GM18508 (cell line): Measurements from ENCODE around the gene BCAS1.

Source experiments
- ATAC-seq: cut with Tn5 transposase; IDR thresholded peaks from one replicate; pipeline ENCODE4 v1.9.1; 2021; ENCODE audit warnings: moderate number of reproducible peaks; ENCODE audit not compliant: insufficient read depth, unreplicated experiment

Gene BCAS1

DNA sequence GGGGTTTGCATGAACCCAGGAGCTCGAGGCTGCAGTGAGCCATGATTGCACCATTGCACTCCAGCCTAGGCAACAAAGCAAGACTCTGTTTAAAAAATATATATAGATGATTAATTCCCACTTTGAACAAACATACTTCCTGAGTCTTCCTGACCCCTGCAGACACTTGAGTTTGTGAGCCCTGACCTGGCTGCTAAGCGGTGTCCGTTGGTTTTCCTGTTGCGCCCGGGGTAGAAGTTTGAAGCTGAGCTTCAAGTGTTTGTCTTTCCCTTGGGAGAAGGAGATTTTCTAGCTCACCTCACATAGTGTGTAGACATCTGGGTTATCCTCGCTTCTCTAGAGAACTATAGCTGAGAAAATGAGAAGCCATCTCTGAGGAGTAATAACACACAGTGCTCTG lies 11.7 kb upstream of the BCAS1 start:
- ATAC-seq: no peak

GRCh38 chr20:54079652-54080051 lies 9.3 kb upstream of the BCAS1 start:
- no peak for ATAC-seq

DNA sequence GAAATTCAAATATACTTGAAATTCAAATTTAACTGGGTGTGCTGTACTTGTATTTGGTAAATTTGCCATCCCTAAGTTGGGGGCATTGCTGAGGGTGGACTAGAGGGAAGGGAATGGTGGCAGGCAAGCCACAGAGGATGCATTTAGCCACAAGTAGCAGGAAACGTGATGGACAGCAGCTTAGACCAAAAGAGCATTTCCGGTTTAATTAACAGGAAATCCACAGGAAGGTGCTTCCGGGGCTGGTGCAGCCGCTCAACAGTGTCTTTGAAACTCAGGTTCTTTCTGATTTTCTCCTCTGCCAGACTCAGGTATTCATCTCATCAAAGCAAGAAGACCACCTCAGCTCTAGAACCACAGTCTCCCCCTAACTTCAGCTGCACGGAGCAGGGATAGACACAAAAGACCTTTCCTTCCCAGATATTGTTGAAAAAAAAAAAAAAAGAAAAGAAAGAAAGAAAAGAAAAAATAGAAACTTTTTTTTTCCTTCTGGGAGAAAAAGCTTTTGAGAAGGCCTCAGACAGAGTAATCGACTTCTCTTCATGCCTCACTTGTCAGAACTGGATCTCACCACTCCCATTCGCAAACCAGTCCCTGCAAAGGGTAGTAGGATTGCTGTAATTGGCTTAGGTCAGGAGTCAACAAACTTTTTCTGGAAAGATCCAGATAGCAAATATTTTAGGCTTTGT lies 8.0 kb upstream of the BCAS1 start:
- ATAC-seq: no peak

DNA sequence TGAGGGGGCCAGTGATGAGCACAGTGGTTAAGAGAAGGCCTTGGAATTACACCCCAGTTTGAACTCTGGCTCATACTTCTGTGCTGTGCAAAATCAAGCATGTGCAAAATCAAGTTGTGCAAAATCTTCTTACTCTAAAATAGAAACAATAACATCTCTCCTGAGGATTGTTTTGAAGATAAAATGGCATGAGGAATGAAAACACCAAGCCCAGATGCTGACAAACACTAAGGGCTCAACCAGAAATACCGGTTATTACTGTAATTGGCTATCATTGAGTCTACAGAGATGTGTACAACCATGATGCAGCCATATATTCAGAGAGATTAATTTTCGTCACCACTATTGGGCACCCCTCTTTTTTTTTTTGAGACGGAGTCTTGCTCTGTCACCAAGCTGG lies 5.9 kb upstream of the BCAS1 start:
- ATAC-seq: no peak

DNA sequence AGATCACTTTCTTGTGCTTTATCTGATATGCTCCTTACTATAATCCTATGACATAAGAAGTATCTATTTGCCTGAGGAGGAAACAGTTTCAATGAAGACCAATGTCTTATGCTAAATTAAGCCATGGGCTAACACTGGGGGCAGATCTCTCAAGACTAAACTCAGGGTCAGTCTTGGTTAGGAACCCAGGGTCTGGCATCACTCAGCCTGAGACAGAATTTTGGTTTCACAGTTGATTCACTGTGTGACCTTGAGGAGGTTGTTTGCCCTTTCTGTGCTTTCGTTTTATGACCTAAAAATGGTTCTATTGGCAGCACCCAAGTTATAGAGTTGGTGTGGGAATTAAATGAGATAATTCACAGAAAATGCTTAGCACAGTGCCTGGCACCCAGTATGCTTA lies 4.9 kb upstream of the BCAS1 start:
- no peak for ATAC-seq

GRCh38 chr20:54074511-54074910 lies 4.1 kb upstream of the BCAS1 start:
- ATAC-seq: no peak

- ATAC-seq: no peak
These were observed 2.9 kb upstream of the BCAS1 start for GRCh38 chr20:54073288-54073687.

GRCh38 chr20:54069501-54069971 lies 858 bp downstream of the BCAS1 start:
- ATAC-seq: no peak

- no peak for ATAC-seq
These were observed 1.4 kb downstream of the BCAS1 start for GRCh38 chr20:54068966-54069365.

DNA sequence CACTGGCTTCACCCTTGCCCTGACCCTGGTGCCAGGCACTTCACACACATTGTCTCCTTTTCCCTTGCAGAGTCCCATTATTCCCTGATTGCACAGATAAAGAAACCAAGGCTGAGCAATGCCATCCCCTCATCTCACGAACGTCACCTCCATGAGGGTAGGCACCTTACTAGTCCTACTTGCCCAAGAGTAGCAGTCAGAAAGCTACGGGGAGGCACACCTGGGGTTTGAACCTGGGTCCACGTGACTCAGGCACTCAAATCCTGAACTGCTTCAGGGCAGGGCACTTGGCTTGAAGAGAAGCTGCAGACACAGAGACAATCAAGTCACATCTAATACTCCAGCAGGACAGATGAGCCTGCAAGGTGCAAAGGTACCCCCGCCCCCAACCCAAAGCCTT lies 1.9 kb downstream of the BCAS1 start:
- no peak for ATAC-seq

- no peak for ATAC-seq
These were observed 2.7 kb downstream of the BCAS1 start for GRCh38 chr20:54067606-54068174.

DNA sequence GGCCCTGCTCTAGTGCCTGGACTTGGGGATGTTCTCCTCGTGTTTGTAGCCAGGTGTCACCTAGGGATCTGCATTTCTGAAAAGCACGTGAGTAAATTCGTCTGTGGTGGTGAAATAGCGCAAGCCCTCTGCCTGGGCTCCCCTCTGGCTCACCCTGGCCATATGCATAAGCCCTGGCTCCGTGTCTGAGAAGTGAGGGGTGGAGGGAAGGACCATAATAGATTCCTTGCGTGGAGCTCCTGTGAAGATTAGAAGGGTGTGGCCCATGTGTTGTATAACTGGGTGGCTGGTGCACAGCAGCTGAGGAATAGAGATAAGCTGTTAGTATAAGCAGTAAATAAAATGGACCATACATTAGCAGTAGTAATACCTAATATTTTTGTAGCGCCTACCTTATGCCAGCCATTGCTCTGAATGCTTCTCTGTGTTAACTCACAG lies 4.8 kb downstream of the BCAS1 start:
- no peak for ATAC-seq

- no peak for ATAC-seq
These were observed 5.5 kb downstream of the BCAS1 start for GRCh38 chr20:54064939-54065338.

DNA sequence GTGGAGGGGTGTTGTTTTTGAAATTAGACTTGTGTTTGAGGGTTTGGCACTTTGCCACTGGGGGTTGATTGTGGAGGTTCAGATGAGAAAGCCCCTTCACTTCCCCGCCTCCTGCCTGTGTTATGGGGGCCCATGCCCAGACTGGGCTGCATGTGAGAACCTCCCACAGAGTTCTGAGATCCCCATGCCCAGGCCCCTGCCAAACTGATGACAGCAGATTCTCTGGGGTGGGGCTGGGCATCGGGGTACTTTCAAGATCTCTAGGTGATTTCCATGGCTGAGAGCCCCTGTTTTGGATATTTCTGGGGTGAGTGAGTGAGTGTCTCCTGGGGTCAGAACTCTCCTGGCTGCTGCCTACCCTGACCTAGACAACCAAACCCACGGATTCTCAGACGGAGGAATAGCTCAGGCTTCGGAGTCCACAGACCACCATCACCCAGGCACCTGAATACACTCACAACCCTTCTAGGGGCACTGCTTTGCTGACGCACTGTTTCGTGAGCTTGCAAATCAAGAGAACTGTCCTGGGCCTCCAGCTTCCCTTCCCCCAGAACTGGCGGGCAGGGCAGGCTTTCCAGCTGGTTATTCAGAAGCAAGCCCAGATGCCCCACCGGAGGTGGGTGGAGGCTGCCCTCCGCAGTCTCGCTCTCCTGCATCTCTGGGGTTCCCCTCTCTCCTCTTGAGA lies 6.3 kb downstream of the BCAS1 start:
- ATAC-seq: no peak

DNA sequence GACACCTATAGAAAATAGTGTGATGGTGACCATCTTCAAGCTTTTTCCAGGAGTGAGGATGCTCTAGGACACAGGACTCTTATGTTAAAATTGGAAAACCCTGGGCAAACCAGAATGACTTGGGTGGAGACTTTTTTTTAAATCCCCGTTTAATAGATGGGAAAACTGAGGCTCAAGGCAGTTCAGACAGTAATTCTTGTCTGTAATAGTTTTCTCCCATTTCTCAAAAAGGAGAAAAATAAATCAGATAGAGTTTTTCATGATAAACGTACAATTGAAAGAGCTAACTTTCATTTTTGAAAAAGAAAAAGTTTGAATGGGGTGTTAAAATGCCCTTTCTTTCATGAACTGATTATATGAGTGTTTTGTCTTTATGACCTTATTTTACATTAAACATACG lies 6.8 kb downstream of the BCAS1 start:
- no peak for ATAC-seq

- no peak for ATAC-seq
These were observed 7.5 kb downstream of the BCAS1 start for GRCh38 chr20:54062812-54063280.

DNA sequence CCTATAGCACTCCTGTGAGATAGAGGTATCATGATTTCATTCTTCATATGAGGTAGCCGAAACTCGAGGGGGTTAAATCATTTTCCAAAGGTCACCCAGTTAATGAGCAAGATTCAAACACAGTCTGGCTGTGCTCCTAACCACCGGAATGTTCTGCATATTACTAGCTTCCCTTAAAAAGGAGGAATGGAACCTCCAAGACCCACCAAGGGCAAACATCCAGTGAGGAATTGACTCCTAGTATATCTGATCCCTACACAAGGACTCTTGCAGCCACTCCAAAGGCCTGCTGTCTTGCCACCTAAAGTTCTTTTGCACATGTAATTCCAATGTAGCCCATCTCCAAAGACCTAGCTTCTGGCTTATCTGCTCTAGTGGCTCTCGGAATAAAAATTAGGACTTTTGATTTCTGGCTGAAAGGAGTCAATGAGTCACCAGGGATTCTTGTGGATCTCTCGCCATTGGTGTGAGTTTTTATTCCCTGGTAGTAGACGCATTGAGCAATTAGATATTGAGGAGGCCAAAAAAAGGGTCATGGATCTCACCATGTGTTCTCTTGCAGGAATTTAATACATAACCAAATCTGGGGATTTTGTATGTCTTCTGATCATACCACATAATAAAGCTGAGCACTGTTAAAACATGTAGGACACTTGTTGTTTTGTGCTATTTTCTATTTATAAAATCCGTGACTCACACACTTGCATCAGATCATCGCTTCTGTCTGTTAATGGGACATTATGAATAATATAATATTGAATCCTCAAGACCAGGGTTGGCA lies 9.1 kb downstream of the BCAS1 start:
- ATAC-seq: no peak

DNA sequence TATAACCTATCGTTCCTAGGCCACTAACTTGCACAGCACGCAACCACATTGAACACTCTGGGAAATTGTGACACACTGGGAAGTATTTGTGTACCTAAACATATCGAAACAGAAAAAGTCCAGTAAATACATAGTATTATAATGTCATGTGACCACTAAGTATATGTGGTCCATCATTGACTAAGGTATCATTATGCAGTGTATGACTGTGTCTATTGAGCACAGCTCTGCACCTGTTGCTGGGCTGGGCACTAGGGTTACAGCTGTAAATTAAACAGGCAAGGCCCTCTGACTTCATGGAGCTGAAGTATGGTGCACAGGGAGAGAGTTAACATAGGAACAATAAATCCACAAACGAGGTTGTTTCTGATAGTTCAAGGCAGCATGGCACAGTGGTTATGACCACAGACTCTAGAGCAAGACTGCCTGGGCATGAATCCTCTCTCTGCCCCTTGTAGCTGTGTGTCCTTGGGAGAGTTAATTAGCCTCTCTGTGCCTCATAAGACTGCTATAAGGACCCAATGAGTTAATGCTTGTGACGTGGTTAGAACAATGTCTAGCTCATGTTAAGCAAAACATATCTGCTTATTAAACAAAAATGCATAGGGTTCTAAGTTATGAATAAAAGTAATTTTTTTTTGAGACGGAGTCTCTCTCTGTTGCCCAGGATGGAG lies 10.6 kb downstream of the BCAS1 start:
- no peak for ATAC-seq

- ATAC-seq: no peak
These were observed 11.8 kb downstream of the BCAS1 start for GRCh38 chr20:54058420-54059139.
